Neural crest cell (in vitro differentiated cells): ENCODE data around the gene COPS7A. TPM values are rescaled to one million over a fixed set of nuclear protein-coding genes. Genes with fewer than 3 reads are reported as not detected.
A peak's percentile ranks its signal among the peaks of the same experiment; 100 is the strongest.
"Not testable (repeated sequence)": the region's sequence is repeated elsewhere in the genome, so short reads cannot be mapped to it uniquely, and the experiment has no call there.

Source experiments
- DNase-seq: peaks from one replicate; pipeline ENCODE4 v3.0.0; 2021; ENCODE audit warnings: low read depth, mixed read lengths, low spot score
- H3K27ac Mint-ChIP-seq: one replicate; pipeline ENCODE4 v1.8.0; 2021; ENCODE audit warnings: mild to moderate bottlenecking, mixed read lengths; ENCODE audit not compliant: unreplicated experiment
- H3K27me3 Mint-ChIP-seq: 2 replicates; pipeline ENCODE4 v1.8.0; 2021; ENCODE audit warnings: low read depth, mild to moderate bottlenecking, mixed read lengths
- H3K36me3 Mint-ChIP-seq: 2 replicates; pipeline ENCODE4 v1.8.0; 2021; ENCODE audit warnings: low read depth, mild to moderate bottlenecking, mixed read lengths
- H3K4me1 Mint-ChIP-seq: 2 replicates; pipeline ENCODE4 v1.8.0; 2021; ENCODE audit warnings: mixed read lengths
- H3K4me3 Mint-ChIP-seq: one replicate; pipeline ENCODE4 v1.8.0; 2021; ENCODE audit warnings: mild to moderate bottlenecking, mixed read lengths
- H3K9me3 Mint-ChIP-seq: 2 replicates; pipeline ENCODE4 v1.8.0; 2021; ENCODE audit warnings: mixed read lengths
- total RNA-seq: library from RNA; stranded (reverse); gene quantifications from 2 replicates; pipeline ENCODE4 v1.2.1, GENCODE V29; 2021
- TF ChIP-seq, protein P1 (sequence below): fragments of 200-600 bp; sonication (generic); conservative IDR thresholded peaks from 2 replicates; pipeline ENCODE4 v1.5.0; 2021; ENCODE audit warnings: antibody characterized with exemption, mild to moderate bottlenecking

Gene COPS7A
- total RNA-seq, 1 donor from 2014 or later = 37.7 TPM

DNA sequence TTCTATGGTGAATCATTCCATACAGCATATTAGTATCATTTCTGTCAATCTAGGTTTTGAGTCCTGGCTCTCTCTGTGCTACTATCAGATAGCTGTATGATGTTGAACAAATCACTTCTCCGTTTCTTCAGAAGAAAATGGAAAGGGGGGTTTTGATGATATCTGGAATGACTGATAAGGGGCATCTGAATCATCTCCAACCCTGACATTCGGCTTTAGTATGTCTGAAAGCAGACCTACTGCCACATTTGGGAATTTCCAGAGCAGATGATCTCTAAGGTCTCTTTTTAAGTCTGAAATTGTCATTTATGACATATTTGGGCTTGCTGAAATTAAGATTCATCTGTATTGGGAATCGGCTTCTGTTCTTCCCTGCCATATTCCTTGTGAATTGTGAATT is 19.0 kb downstream of the COPS7A start:
- H3K4me1 Mint-ChIP-seq = peaks cover 10% of the 10 kb centered on the region
- no peak overlapping the region for H3K27ac Mint-ChIP-seq
- H3K27me3 Mint-ChIP-seq = no peaks in the 10 kb centered on the region
- no peak overlapping the region for H3K4me3 Mint-ChIP-seq
- TF ChIP-seq, protein P1, sequence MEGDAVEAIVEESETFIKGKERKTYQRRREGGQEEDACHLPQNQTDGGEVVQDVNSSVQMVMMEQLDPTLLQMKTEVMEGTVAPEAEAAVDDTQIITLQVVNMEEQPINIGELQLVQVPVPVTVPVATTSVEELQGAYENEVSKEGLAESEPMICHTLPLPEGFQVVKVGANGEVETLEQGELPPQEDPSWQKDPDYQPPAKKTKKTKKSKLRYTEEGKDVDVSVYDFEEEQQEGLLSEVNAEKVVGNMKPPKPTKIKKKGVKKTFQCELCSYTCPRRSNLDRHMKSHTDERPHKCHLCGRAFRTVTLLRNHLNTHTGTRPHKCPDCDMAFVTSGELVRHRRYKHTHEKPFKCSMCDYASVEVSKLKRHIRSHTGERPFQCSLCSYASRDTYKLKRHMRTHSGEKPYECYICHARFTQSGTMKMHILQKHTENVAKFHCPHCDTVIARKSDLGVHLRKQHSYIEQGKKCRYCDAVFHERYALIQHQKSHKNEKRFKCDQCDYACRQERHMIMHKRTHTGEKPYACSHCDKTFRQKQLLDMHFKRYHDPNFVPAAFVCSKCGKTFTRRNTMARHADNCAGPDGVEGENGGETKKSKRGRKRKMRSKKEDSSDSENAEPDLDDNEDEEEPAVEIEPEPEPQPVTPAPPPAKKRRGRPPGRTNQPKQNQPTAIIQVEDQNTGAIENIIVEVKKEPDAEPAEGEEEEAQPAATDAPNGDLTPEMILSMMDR = no peak
- no peak for DNase-seq
- peaks cover 4% of the 10 kb centered on the region for H3K36me3 Mint-ChIP-seq
- H3K9me3 Mint-ChIP-seq = no peaks in the 10 kb centered on the region

DNA sequence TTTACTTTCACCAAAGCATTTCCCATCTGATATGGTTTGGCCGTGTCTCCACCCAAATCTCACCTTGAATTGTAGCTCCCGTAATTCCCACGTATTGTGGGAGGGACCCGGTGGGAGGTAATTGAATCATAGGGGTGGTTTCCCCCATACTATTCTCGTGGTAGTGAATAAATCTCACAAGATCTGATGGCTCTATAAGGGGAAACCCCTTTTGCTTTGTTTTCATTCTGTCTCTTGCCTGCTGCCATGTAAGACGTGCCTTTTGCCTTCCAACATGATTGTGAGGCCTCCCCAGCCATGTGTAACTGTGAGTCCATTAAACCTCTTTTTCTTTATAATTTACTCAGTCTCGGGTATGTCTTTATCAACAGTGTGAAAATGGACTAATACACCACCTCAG is 19.5 kb downstream of the COPS7A start:
- not testable (repeated sequence) for H3K27me3 Mint-ChIP-seq

GRCh38 chr12:6745741-6746525 is 22.1 kb downstream of the COPS7A start:
- Mint-ChIP-seq H3K27ac (peak overlapping the region; percentile 87), H3K27me3 (no peaks in the 10 kb centered on the region), H3K36me3 (peaks cover 13% of the 10 kb centered on the region), H3K4me1 (peaks cover 13% of the 10 kb centered on the region), H3K4me3 (no peak overlapping the region), H3K9me3 (no peaks in the 10 kb centered on the region)
- TF ChIP-seq, protein P1 = no peak
- DNase-seq = no peak

More for the DNA sequence above, 19.5 kb downstream of the COPS7A start:
- not testable (repeated sequence) for H3K9me3 Mint-ChIP-seq, H3K36me3 Mint-ChIP-seq, H3K4me1 Mint-ChIP-seq, H3K27ac Mint-ChIP-seq, H3K4me3 Mint-ChIP-seq, DNase-seq

- no peaks in the 10 kb centered on the region for H3K9me3 Mint-ChIP-seq
- DNase-seq = no peak
- peaks cover 13% of the 10 kb centered on the region for H3K36me3 Mint-ChIP-seq
- no peak overlapping the region for H3K27ac Mint-ChIP-seq
- TF ChIP-seq, protein P1 = no peak
- no peaks in the 10 kb centered on the region for H3K27me3 Mint-ChIP-seq
- peak overlapping the region; percentile 25 for H3K4me3 Mint-ChIP-seq
- H3K4me1 Mint-ChIP-seq = peaks cover 18% of the 10 kb centered on the region
Observed at GRCh38 chr12:6747216-6747615, 23.4 kb downstream of the COPS7A start.

DNA sequence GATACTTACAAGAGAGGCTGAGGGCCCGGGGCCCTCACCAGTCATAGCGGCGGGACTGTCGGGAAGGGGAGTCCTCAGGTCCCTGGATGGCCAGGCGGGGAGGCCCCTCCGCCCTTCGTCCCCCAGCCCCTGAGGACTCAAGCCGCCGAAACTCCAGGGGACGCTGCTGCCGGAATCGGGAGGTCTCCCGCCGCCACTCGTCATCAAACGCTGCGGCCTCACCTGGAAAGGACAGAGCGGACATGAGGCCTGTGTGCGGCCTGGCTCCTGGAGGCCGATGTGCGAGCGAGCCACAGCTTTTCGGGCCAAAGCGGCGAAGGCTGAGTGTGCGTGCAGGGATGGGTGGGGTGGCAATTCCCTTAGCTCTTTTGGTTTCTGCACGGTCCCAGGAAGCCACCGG is 24.9 kb downstream of the COPS7A start:
- Mint-ChIP-seq H3K27me3 (no peaks in the 10 kb centered on the region), H3K27ac (no peak overlapping the region), H3K4me1 (peaks cover 28% of the 10 kb centered on the region), H3K36me3 (peaks cover 13% of the 10 kb centered on the region), H3K4me3 (peak overlapping the region; percentile 39), H3K9me3 (no peaks in the 10 kb centered on the region)
- no peak for DNase-seq
- TF ChIP-seq, protein P1 = no peak

DNA sequence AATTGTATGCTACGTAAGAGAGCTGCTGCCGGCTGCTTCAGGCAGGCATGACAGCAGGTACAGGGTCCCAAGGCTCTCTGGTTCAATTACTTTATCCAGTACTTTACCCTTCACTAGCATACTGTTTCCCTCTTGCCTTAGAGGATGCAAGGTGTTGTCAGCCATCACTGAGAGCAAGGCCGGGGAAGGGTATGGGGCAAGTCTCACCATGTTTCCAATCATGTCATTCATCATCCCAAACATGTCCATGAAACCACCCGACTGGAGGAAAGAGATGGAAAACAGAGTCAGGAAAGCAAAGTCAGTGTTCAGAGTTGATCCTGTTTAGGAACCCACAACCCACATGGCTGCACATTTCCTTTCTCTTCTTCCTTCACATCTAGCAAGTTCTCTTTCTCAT is 26.7 kb downstream of the COPS7A start:
- no peak for DNase-seq
- Mint-ChIP-seq H3K4me1 (peaks cover 33% of the 10 kb centered on the region), H3K4me3 (no peak overlapping the region), H3K36me3 (peaks cover 13% of the 10 kb centered on the region), H3K27me3 (no peaks in the 10 kb centered on the region), H3K9me3 (no peaks in the 10 kb centered on the region), H3K27ac (no peak overlapping the region)
- TF ChIP-seq, protein P1 = no peak
